Panc1 (cell line): ENCODE measurements around the gene COL23A1. TPM values are rescaled to one million over a fixed set of nuclear protein-coding genes. Genes with fewer than 3 reads are reported as not detected.

ENCODE experiments used
- ATAC-seq: fragments of 200-7000 bp; cut with Tn5 transposase; 2 replicates; pipeline ENCODE4 v1.9.1; 2020; ENCODE audit warnings: mild to moderate bottlenecking, moderate library complexity
- BruUV-seq: library from RNA; stranded (reverse); fragments of 400-500 nt; replicated peaks from 2 replicates; lab custom pipeline; 2021; lab: Mats Ljungman, UMichigan
- CTCF ChIA-PET: fragments of 300-600 bp; sonication (Branson Sonifier 250); formaldehyde crosslinking; loops from one replicate; lab custom pipeline; 2022; ENCODE audit warnings: antibody characterized with exemption; lab: Charles Lee
- POLR2A ChIA-PET: fragments of 300-600 bp; sonication (Branson Sonifier 250); formaldehyde crosslinking; loops from one replicate; lab custom pipeline; 2022; ENCODE audit warnings: antibody characterized with exemption; lab: Charles Lee
- DNase-seq: peaks from one replicate; pipeline ENCODE4 v3.0.0-alpha.2; 2010; ENCODE audit warnings: low read depth, low spot score
- H3K27ac ChIP-seq: 2 replicates; pipeline ENCODE4 v1.5.1; 2011; ENCODE audit warnings: mild to moderate bottlenecking, low read length, inconsistent platforms
- H3K27me3 ChIP-seq: fragments of 200-500 bp; sonication (Bioruptor generic); 2 replicates; pipeline ENCODE4 v1.6.0; 2014; ENCODE audit warnings: low read length, inconsistent platforms; ENCODE audit not compliant: control insufficient read depth, insufficient read depth
- H3K36me3 ChIP-seq: fragments of 200-500 bp; sonication (Bioruptor generic); 2 replicates; pipeline ENCODE4 v1.5.1; 2014; ENCODE audit warnings: inconsistent platforms, mild to moderate bottlenecking, low read length, moderate library complexity; ENCODE audit not compliant: control insufficient read depth, insufficient read depth
- H3K4me1 ChIP-seq: 2 replicates; pipeline ENCODE4 v1.5.1; 2011; ENCODE audit warnings: inconsistent platforms, mild to moderate bottlenecking, low read length, moderate library complexity; ENCODE audit not compliant: control insufficient read depth, insufficient read depth
- H3K4me3 ChIP-seq, 2 experiments: 2 replicates each; pipeline ENCODE4 v1.5.1; 2011 to 2012; ENCODE audit warnings: low read depth in 2 of 2, low read length in 2 of 2, mild to moderate bottlenecking in 2 of 2, inconsistent platforms in 1 of 2, moderate library complexity in 1 of 2
- H3K9me3 ChIP-seq: fragments of 200-500 bp; sonication (Bioruptor generic); 2 replicates; pipeline ENCODE4 v1.5.1; 2014; ENCODE audit warnings: low read depth, mild to moderate bottlenecking, inconsistent platforms, low read length, moderate library complexity; ENCODE audit not compliant: control insufficient read depth, insufficient read depth
- POLR2AphosphoS5 ChIP-seq: IDR thresholded peaks from 2 replicates; pipeline ENCODE4 v1.6.1; 2012; ENCODE audit warnings: mild to moderate bottlenecking, low read depth, low read length, moderate library complexity
- SIN3A ChIP-seq: IDR thresholded peaks from 2 replicates; pipeline ENCODE4 v1.6.1; 2012; ENCODE audit warnings: low read depth, mild to moderate bottlenecking, low read length, moderate library complexity, borderline replicate concordance; ENCODE audit not compliant: insufficient read depth
- TCF7L2 ChIP-seq: IDR thresholded peaks from 2 replicates; pipeline ENCODE4 v1.6.1; 2011; ENCODE audit warnings: mild to moderate bottlenecking, low read depth, low read length, inconsistent platforms
- in situ Hi-C: cut with HindIII; loops from 2 replicates; pipeline ENCODE4 v1.10.0; 2016; ENCODE audit warnings: low sequenced_read_pairs, low pct_unique_long_range_greater_than_20kb
- intact Hi-C: fragments of 100-400 bp; cut with micrococcal nuclease; formaldehyde crosslinking; loops from one replicate; pipeline ENCODE4 v1.10.0; 2022; ENCODE audit not compliant: unreplicated experiment
- total RNA-seq: library from RNA; stranded (reverse); gene quantifications from one replicate; pipeline ENCODE4 v1.2.1, GENCODE V29; 2021; ENCODE audit not compliant: unreplicated experiment
- TF ChIP-seq, protein P1 (sequence below), 2 experiments: IDR thresholded peaks; 2 replicates each; pipeline ENCODE4 v1.6.1; 2011 to 2012; ENCODE audit warnings: low read depth in 2 of 2, control low read depth in 1 of 2, low read length in 1 of 2, mild to moderate bottlenecking in 1 of 2, moderate library complexity in 1 of 2; ENCODE audit not compliant: insufficient read depth in 1 of 2
- TF ChIP-seq, protein P2 (sequence below): fragments of 450-650 bp; IDR thresholded peaks from 2 replicates; pipeline ENCODE4 v1.5.1; 2017; ENCODE audit warnings: mild to moderate bottlenecking

The COL23A1 gene
- total RNA-seq, 1 experiment from 2014 or later = 0.05 TPM

GRCh38 chr5:178392931-178393394 lies 197.2 kb downstream of the COL23A1 start:
- no peaks in the 10 kb centered on the region for H3K27me3 ChIP-seq
- ChIA-PET POLR2A (no interaction called here), CTCF (no interaction called here)
- no TSS peak for BruUV-seq
- ATAC-seq = no peak
- in situ Hi-C loops (no loop called here), intact Hi-C loops (no loop called here)
- H3K9me3 ChIP-seq = no peaks in the 10 kb centered on the region
- TF ChIP-seq POLR2AphosphoS5 (no peak), SIN3A (no peak), TCF7L2 (no peak)
- TF ChIP-seq, protein P1, sequence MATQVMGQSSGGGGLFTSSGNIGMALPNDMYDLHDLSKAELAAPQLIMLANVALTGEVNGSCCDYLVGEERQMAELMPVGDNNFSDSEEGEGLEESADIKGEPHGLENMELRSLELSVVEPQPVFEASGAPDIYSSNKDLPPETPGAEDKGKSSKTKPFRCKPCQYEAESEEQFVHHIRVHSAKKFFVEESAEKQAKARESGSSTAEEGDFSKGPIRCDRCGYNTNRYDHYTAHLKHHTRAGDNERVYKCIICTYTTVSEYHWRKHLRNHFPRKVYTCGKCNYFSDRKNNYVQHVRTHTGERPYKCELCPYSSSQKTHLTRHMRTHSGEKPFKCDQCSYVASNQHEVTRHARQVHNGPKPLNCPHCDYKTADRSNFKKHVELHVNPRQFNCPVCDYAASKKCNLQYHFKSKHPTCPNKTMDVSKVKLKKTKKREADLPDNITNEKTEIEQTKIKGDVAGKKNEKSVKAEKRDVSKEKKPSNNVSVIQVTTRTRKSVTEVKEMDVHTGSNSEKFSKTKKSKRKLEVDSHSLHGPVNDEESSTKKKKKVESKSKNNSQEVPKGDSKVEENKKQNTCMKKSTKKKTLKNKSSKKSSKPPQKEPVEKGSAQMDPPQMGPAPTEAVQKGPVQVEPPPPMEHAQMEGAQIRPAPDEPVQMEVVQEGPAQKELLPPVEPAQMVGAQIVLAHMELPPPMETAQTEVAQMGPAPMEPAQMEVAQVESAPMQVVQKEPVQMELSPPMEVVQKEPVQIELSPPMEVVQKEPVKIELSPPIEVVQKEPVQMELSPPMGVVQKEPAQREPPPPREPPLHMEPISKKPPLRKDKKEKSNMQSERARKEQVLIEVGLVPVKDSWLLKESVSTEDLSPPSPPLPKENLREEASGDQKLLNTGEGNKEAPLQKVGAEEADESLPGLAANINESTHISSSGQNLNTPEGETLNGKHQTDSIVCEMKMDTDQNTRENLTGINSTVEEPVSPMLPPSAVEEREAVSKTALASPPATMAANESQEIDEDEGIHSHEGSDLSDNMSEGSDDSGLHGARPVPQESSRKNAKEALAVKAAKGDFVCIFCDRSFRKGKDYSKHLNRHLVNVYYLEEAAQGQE (IDR thresholded peaks at IDR 0.05; ENCODE audit: insufficient read depth in 1 of 2, low read depth in 2 of 2, low read length in 1 of 2) = no peak
- TF ChIP-seq, protein P2, sequence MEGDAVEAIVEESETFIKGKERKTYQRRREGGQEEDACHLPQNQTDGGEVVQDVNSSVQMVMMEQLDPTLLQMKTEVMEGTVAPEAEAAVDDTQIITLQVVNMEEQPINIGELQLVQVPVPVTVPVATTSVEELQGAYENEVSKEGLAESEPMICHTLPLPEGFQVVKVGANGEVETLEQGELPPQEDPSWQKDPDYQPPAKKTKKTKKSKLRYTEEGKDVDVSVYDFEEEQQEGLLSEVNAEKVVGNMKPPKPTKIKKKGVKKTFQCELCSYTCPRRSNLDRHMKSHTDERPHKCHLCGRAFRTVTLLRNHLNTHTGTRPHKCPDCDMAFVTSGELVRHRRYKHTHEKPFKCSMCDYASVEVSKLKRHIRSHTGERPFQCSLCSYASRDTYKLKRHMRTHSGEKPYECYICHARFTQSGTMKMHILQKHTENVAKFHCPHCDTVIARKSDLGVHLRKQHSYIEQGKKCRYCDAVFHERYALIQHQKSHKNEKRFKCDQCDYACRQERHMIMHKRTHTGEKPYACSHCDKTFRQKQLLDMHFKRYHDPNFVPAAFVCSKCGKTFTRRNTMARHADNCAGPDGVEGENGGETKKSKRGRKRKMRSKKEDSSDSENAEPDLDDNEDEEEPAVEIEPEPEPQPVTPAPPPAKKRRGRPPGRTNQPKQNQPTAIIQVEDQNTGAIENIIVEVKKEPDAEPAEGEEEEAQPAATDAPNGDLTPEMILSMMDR = no peak
- H3K4me3 ChIP-seq = no peak overlapping the region
- no peak overlapping the region for H3K27ac ChIP-seq
- no peaks in the 10 kb centered on the region for H3K4me1 ChIP-seq
- H3K36me3 ChIP-seq = no peaks in the 10 kb centered on the region
- DNase-seq = no peak

- Histone ChIP-seq H3K27ac (no peak overlapping the region), H3K36me3 (no peaks in the 10 kb centered on the region), H3K4me1 (no peaks in the 10 kb centered on the region), H3K4me3 (no peak overlapping the region), H3K9me3 (no peaks in the 10 kb centered on the region), H3K27me3 (no peaks in the 10 kb centered on the region)
- intact Hi-C loops = no loop called here
- in situ Hi-C loops = no loop called here
- TF ChIP-seq, protein P2 = no peak
- TF ChIP-seq, protein P1 (IDR thresholded peaks at IDR 0.05; ENCODE audit: insufficient read depth in 1 of 2, low read depth in 2 of 2, low read length in 1 of 2) = no peak
- TF ChIP-seq TCF7L2 (no peak), POLR2AphosphoS5 (no peak), SIN3A (no peak)
- ATAC-seq (no peak), DNase-seq (no peak)
- BruUV-seq = no TSS peak
- POLR2A ChIA-PET = no interaction called here
- CTCF ChIA-PET = no interaction called here
Measured at GRCh38 chr5:178392386-178392785, 197.8 kb downstream of the COL23A1 start.
